ENCODE results near the gene ARHGAP26.

DNA sequence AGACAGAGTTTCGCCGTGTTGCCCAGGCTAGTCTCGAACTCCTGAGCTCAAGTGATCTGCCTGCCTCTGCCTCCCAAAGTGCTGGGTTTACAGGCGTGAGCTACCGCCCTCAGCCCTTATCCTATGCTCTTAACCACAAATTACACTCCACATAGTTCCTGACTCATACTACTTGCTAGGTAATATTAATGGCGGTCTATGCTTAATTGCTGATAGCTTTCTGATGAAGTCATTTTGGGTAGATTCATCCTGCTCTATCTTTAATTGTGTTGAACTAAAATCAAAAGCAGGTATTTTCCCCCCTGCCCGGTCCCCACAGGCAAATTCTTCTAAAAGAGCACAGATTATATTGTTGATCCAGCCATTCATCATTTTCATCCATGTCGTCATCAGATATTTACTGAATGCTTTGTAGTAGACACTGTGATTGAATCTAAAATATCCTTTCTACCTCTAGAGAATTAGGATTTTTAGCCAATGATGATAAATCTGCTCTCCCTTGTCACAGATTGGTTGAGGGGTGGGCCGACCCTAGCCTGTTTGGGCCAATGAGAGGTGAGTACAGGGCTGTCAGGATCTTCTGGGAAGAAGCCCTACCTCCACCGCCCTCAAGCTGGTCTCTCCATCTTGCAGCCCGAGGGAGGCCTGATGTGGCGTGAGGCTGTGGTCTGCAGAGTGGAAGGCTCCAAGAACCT, 488.5 kb downstream of the ARHGAP26 start:
- TF ChIP-seq POLR2A (IDR thresholded peaks at IDR 0.05), result no peak
- TF ChIP-seq, protein P1, sequence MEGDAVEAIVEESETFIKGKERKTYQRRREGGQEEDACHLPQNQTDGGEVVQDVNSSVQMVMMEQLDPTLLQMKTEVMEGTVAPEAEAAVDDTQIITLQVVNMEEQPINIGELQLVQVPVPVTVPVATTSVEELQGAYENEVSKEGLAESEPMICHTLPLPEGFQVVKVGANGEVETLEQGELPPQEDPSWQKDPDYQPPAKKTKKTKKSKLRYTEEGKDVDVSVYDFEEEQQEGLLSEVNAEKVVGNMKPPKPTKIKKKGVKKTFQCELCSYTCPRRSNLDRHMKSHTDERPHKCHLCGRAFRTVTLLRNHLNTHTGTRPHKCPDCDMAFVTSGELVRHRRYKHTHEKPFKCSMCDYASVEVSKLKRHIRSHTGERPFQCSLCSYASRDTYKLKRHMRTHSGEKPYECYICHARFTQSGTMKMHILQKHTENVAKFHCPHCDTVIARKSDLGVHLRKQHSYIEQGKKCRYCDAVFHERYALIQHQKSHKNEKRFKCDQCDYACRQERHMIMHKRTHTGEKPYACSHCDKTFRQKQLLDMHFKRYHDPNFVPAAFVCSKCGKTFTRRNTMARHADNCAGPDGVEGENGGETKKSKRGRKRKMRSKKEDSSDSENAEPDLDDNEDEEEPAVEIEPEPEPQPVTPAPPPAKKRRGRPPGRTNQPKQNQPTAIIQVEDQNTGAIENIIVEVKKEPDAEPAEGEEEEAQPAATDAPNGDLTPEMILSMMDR (IDR thresholded peaks at IDR 0.05), result no peak
